Measurements from ENCODE around the gene ADGRF3.
A peak's percentile ranks its signal among the peaks of the same experiment; 100 is the strongest.
"Not testable (repeated sequence)": the region's sequence is repeated elsewhere in the genome, so short reads cannot be mapped to it uniquely, and the experiment has no call there.

The ADGRF3 gene

GRCh38 chr2:26318950-26319349 is 27.6 kb downstream of the ADGRF3 start:
- no peak for DNase-seq

DNA sequence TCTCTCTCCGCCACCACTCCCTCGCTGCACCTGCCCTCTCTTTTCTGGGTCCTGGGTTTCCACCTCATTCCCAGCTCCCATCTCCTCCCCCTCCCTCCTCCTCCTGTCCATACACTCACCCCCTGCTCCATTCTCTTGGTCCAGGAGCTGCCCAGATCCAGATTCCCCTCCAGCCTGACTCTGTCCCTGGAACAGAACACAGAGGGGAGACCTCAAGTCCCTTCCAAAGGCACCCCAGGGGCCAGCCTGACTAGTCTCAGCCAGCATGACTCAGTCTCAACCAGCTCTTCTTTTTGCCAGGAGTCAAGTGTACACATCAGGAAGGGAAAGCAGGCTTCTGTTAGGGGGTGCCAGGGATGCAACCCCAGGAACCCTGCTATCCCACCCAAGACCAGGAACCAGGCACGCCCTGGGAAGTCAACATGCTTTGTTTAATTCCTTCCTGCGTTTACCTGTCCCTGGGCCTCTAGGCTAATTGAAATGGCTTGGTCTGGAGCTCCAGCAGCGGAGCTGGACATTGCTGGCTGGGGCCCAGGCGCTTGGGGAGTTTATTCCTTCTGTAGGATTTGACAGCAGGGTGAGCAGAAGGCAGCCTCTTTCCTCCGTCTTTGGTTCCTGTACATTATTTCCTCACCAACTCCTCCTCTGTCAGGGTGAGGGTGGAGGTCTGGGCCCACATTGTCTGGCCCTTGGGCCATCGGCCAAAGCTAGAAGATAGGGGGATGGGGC is 29.0 kb downstream of the ADGRF3 start:
- no peak for DNase-seq

DNA sequence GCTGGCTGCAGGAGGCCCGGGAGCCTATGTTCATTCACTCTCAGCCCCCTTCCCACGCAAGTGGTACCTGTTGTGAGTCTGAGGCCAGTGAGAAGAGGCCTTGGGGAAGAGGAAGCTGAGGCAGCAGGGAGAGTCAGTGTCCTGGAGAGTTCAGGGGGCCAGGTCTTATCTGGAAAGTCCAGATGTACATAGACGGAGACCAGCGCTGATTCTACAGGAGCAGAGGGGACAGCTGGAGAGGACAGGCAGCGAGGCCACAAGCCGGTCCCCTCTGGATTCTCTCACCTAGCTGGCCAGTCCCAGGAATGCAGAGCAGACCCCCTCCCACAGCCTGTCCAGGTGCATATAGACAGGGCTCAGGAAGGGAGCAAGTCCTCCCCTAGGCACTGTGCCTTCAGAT is 29.7 kb downstream of the ADGRF3 start:
- DNase-seq = no peak

GRCh38 chr2:26316041-26316440 is 30.5 kb downstream of the ADGRF3 start:
- no peak for DNase-seq

GRCh38 chr2:26314243-26314642 is 32.3 kb downstream of the ADGRF3 start:
- no peak for DNase-seq

DNA sequence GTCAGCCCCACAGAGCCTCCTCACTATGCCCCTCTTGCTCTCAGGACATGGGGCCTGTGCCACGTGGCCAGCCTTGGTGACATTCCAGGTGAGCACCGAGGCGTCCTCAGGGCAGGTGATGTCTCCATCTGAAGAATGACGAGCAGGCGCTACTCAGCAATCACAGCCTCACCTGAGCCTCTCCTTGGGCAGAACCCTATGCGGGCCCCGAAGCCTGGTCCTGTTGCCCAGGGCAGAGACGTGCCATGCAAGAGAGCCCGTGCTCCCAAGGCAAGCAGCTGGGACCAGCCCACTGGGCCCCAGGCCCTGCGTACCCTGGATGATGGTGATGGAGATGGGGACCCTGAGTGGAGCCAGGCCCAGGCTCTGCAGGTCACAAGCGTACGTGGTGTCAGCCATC is 33.1 kb downstream of the ADGRF3 start:
- DNase-seq = no peak

GRCh38 chr2:26312471-26312870 is 34.1 kb downstream of the ADGRF3 start:
- no peak for DNase-seq

GRCh38 chr2:26309921-26310320 is 36.7 kb downstream of the ADGRF3 start:
- DNase-seq = no peak

GRCh38 chr2:26305540-26305939 is 41.0 kb downstream of the ADGRF3 start:
- no peak for DNase-seq

GRCh38 chr2:26305094-26305493 is 41.5 kb downstream of the ADGRF3 start:
- not testable (repeated sequence) for DNase-seq

DNA sequence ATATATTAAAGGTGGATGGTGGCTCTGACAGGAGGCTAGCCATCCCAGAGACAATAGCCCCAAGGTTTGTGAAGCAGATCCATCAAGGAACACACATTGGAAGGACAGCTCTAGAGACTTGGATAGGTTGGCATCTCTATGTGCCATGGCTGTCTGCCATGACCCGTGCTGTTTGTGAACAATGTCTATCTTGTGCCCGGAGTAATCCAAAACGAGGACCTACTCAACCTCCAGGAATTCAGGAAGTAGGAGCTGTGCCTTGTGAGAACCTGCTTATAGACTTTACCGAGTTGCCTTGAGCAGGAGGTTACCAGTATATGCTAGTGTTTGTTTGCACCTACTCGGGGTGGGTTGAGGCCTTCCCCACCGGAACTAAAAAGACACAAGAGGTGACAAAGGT is 43.7 kb downstream of the ADGRF3 start:
- DNase-seq = no peak

- no peak for DNase-seq
Measured at GRCh38 chr2:26300234-26300925, 46.2 kb downstream of the ADGRF3 start.

DNA sequence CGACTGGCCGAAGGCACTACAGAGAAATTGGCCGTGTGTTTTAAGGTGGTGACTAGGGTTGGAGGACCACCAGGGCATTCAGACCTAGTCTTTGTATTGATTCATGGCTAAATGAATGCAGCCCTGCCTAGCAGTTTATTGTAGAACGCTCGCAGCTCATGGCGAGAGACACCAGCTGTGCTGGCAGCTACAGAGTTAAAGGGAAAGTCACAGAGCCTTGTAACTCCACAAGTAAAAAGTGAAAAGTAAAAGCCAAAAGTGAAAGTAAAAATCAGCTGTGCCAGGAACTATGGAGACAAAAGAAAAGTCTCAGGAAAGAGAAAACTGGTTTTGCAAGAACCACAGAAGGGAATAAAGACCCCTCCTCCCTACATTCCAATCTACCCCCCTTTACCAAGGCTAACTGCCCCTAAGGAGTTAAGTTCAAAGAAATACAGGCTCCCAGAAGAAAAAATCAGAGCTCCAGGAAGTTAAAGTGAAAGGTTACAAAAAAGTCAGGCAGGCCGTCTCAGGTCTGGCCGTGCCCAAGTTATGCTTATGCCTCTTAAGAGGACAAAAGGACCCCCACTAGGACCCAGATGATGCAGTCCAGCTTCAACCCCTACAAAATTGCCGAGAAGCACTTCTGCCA is 47.0 kb downstream of the ADGRF3 start:
- DNase-seq = peak in 1 of 56 donors; percentile 6

DNA sequence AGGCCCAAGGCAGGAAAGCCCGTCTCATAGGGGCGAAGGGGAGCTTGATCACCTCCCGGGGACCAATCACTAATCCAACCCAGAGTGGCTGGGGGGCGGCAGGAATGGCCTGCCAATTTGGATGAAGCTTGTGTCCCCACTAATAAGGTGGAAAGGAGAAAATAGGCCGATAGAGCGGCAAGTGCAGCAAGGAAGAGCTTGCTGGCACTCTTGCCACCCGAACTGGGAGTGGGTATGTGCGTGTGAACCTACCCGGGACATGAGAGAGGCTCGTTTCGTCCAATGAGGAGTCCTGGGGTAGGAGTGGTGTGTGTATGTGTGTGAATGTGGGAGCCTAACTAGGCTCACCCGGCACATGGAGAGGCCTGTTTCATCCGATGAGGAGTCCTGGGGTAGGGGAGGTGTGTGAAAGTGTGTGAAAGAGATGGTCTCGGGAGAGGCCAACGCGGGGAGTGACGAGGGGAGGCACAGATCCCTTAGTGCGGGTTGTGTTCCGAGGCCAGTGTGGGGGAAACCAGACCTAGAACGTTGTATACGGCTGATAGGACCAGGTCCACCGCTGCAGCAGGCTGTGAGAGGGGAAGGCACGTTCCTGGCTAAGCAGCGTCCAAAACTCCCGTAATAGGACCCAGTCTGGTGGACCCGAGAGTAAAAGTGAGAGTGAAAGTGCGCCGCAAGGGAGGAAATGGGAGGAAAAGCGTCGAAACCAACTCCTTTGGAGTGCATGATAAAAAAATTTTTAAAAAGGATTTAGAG is 47.8 kb downstream of the ADGRF3 start:
- peak in 7 of 56 donors; percentile 4 to 38 (median 11) for DNase-seq

DNA sequence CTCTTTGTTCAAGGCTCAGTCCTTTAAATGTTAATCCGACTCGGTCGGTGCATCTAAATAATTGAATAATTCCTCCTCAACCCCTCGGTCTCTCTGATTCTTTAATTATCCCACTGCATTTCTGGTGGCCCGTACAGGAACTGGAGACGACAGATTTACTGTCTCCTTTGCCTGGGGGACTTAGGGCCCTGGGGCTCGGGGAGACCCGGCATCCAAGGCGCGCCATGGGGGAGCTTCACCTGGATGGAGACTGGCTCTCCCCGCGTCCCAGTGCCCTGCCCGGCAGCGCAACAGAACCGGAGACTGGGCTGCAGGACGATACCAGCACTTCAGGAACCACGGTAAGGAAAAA is 48.3 kb downstream of the ADGRF3 start:
- no peak for DNase-seq

GRCh38 chr2:26297061-26297460 is 49.5 kb downstream of the ADGRF3 start:
- DNase-seq = no peak

DNA sequence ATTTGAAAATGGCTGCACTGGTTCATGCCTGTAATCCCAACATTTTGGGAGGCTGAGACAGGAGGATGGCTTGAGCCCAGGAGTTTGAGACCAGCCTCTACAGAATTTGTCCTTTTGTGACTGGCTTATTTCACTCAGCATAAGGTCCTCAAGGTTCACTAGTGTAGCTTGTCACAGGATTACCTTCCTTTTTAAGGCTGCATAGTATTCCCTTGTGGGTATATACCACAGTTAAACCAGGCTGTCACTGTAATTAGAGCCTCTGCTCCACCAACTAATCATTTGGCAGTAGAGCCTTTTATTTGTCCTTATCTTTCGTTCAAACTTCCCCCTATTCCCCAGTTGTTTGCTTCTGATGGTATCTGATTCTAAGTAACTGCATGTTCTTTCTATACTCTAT is 51.1 kb downstream of the ADGRF3 start:
- DNase-seq = no peak

- DNase-seq = peak in 29 of 56 donors; percentile 3 to 81 (median 37)
Measured at GRCh38 chr2:26292646-26293045, 53.9 kb downstream of the ADGRF3 start.

GRCh38 chr2:26290001-26290400 is 56.6 kb downstream of the ADGRF3 start:
- DNase-seq = no peak

DNA sequence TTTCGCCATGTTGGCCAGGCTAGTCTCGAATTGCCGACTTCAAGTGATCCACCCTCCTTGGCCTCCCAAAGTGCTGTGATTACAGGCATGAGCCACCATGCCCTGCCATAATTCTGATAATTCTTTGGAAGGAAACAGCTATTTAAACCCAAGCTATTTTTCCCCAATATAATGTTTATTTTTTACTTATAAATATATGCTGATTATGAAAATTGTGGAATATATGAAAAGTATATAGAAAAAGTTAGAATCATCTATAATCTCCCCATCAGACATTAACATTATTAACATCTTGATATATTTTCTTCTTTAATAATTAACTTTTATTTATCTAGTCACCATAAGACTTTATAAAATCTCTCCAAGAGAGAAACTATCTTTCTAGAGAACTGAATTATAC is 60.7 kb downstream of the ADGRF3 start:
- DNase-seq = no peak

DNA sequence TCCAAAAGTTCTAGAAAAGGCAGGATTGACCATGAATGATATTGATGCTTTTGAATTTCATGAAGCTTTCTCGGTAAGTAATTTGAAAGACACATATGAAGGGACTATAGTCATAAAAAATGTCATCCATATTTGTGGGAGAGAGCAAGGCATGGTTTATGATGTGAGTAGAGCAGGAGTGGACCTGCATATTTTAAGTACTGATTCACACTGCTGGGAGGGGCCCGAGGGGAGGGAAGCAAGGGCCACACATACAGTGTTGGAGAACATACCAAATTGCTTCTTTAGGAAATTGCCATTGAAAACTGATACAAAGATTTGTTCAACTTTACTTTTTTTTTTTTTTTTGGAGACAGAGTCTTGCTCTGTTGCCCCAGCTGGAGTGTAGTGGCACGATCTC is 62.5 kb downstream of the ADGRF3 start:
- no peak for DNase-seq

GRCh38 chr2:26283606-26284005 is 63.0 kb downstream of the ADGRF3 start:
- DNase-seq = no peak
